Measurements from ENCODE around the gene PTPRD.

The PTPRD gene

DNA sequence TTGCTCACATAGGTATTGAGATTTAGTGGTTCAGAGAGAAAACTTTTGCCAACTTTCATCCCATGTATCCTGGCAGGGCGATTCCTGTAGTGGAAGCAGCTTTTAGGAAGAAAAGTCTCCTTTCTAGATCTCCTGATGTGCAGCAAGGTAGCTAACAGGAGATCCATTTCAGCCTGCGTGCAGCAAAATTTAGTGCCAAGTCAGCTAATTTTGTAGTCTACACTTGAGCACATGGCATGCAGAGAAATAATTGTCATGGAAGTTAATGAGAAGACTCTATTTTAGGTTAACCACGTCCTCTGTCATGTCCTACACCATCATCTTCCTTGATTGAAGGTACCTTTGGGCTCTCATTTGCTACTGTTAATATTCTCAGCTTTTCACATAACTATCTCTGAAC is 165.8 kb downstream of the PTPRD start:
- TF ChIP-seq, protein P1, sequence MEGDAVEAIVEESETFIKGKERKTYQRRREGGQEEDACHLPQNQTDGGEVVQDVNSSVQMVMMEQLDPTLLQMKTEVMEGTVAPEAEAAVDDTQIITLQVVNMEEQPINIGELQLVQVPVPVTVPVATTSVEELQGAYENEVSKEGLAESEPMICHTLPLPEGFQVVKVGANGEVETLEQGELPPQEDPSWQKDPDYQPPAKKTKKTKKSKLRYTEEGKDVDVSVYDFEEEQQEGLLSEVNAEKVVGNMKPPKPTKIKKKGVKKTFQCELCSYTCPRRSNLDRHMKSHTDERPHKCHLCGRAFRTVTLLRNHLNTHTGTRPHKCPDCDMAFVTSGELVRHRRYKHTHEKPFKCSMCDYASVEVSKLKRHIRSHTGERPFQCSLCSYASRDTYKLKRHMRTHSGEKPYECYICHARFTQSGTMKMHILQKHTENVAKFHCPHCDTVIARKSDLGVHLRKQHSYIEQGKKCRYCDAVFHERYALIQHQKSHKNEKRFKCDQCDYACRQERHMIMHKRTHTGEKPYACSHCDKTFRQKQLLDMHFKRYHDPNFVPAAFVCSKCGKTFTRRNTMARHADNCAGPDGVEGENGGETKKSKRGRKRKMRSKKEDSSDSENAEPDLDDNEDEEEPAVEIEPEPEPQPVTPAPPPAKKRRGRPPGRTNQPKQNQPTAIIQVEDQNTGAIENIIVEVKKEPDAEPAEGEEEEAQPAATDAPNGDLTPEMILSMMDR (IDR thresholded peaks at IDR 0.05; ENCODE audit: low read depth, low read length, missing control alignments): no peak
- no peak for DNase-seq (ENCODE audit: low read depth)

GRCh38 chr9:10443868-10444204 is 169.0 kb downstream of the PTPRD start:
- H3K4me3 ChIP-seq (ENCODE audit: low read depth, low read length): no peak overlapping the region
- DNase-seq (ENCODE audit: low read depth): no peak
- in situ Hi-C loops (cut with HindIII; ENCODE audit: low sequenced_read_pairs): no loop called here
- TF ChIP-seq, protein P1 (IDR thresholded peaks at IDR 0.05; ENCODE audit: low read depth, low read length, missing control alignments): no peak

More for the DNA sequence above, 165.8 kb downstream of the PTPRD start:
- H3K4me3 ChIP-seq (ENCODE audit: low read depth, low read length): no peak overlapping the region
- in situ Hi-C loops (cut with HindIII; ENCODE audit: low sequenced_read_pairs): no loop called here

DNA sequence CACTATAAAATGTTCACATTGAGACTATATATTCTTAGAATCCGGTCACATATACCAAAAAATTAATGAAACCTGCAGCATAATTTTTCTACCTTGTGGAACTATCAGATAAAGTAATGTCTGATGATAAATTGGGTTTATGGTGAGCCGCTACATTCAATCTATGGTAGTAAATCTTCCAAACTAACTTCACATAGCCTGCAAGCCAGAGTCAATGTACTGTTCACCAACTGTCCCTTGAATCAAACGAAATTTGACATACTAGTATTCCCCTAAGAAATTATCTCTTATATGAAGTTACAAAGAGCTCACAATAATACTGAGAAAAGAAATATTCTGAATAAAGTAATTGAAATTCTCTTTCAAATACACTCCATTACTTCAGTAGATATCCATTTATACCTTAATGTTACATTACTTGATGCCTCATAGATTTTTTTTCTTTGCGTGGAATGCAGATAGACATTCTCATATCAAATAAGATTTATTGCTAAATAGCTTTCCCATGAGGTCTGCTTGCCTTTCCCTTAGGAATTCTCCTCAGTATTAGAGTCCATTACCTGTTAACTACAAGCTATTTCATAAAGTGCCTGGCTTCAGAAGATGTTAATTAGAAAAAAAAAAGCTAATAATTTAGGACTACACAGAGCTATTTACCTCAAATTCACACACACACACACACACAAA is 169.5 kb downstream of the PTPRD start:
- no peak for DNase-seq (ENCODE audit: low read depth)
- in situ Hi-C loops (cut with HindIII; ENCODE audit: low sequenced_read_pairs): no loop called here
- TF ChIP-seq, protein P1 (IDR thresholded peaks at IDR 0.05; ENCODE audit: low read depth, low read length, missing control alignments): no peak
- H3K4me3 ChIP-seq (ENCODE audit: low read depth, low read length): no peak overlapping the region

DNA sequence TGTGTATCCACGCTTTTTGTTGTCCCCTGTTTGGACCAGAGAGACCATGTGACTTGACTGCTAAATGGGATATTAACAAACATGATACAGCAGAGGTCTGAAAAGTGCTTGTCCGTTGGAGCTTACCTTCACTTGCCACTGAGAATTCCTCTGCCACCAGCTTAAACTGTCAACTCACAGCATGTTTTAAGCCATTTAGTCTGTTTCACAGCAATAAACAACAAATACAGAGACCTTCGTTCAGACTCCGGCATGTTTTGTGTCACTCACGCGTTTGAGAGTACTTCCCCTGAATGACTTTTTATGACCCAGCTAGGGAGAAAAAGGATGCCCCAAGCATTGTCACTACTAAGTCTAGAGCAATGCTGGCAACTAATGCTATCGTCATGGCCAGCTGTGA is 173.8 kb downstream of the PTPRD start:
- TF ChIP-seq, protein P1 (IDR thresholded peaks at IDR 0.05; ENCODE audit: low read depth, low read length, missing control alignments): no peak
- in situ Hi-C loops (cut with HindIII; ENCODE audit: low sequenced_read_pairs): no loop called here
- no peak overlapping the region for H3K4me3 ChIP-seq (ENCODE audit: low read depth, low read length)
- DNase-seq (ENCODE audit: low read depth): no peak

GRCh38 chr9:10436756-10437155 is 176.0 kb downstream of the PTPRD start:
- in situ Hi-C loops (cut with HindIII; ENCODE audit: low sequenced_read_pairs): no loop called here
- DNase-seq (ENCODE audit: low read depth): no peak
- TF ChIP-seq, protein P1 (IDR thresholded peaks at IDR 0.05; ENCODE audit: low read depth, low read length, missing control alignments): no peak
- H3K4me3 ChIP-seq (ENCODE audit: low read depth, low read length): no peak overlapping the region

DNA sequence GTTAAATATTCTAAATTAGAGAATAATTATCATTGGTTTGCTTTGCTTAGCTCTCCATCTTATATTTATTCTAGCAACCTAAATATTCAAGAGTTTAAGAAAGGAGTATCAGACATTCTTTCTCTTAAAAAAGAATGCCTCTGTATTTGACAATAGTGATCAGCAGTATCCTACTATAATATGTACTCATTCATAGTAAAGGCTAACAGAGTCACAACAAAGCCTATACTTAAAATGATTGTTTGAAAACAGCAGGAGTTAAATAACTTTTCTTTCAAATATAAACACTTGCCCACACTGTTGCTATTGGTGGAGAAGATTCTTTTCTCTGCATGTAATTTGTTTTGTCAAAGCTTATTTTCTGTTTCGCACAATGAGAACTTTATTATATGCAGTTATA is 178.4 kb downstream of the PTPRD start:
- in situ Hi-C loops (cut with HindIII; ENCODE audit: low sequenced_read_pairs): no loop called here
- no peak for DNase-seq (ENCODE audit: low read depth)
- no peak overlapping the region for H3K4me3 ChIP-seq (ENCODE audit: low read depth, low read length)
- TF ChIP-seq, protein P1 (IDR thresholded peaks at IDR 0.05; ENCODE audit: low read depth, low read length, missing control alignments): no peak
